PC-3 (cell line): ENCODE data around the gene TARBP1. TPM values are rescaled to one million over a fixed set of nuclear protein-coding genes. Genes with fewer than 3 reads are reported as not detected.
A peak's percentile ranks its signal among the peaks of the same experiment; 100 is the strongest.

Experiments used
- ATAC-seq: fragments of 200-7000 bp; cut with Tn5 transposase; 2 replicates; pipeline ENCODE4 v1.9.1; 2020; ENCODE audit warnings: mild to moderate bottlenecking, moderate library complexity
- BruUV-seq: library from RNA; stranded (reverse); fragments of 400-500 nt; replicated peaks from 2 replicates; lab custom pipeline; 2021; lab: Mats Ljungman, UMichigan
- CTCF ChIA-PET: fragments of 300-600 bp; sonication (Branson Sonifier 250); formaldehyde crosslinking; loops from one replicate; lab custom pipeline; 2022; ENCODE audit warnings: antibody characterized with exemption; lab: Charles Lee
- POLR2A ChIA-PET: fragments of 300-600 bp; sonication (Branson Sonifier 250); formaldehyde crosslinking; loops from one replicate; lab custom pipeline; 2022; ENCODE audit warnings: antibody characterized with exemption; ENCODE audit not compliant: unreplicated experiment; lab: Charles Lee
- DNase-seq: peaks from one replicate; pipeline ENCODE4 v3.0.0-alpha.2; 2015
- H2AFZ ChIP-seq: fragments of 300-600 bp; sonication (generic); 2 replicates; pipeline ENCODE4 v1.6.0; 2016; ENCODE audit warnings: antibody characterized with exemption, low read length
- H3F3A ChIP-seq: fragments of 300-600 bp; sonication (generic); one replicate; pipeline ENCODE4 v1.6.0; 2017; ENCODE audit warnings: antibody characterized with exemption, low read length, control low read depth, mild to moderate bottlenecking; ENCODE audit not compliant: unreplicated experiment
- H3K27ac ChIP-seq: fragments of 300-600 bp; sonication (generic); 2 replicates; pipeline ENCODE4 v1.5.1; 2016; ENCODE audit warnings: mild to moderate bottlenecking, low read length
- H3K27me3 ChIP-seq: fragments of 300-600 bp; sonication (generic); 2 replicates; pipeline ENCODE4 v1.6.1; 2016; ENCODE audit warnings: low read length, mixed read lengths
- H3K36me3 ChIP-seq: fragments of 300-600 bp; sonication (generic); 2 replicates; pipeline ENCODE4 v1.6.1; 2016; ENCODE audit warnings: low read depth, mixed run types, low read length, mixed read lengths
- H3K4me1 ChIP-seq: fragments of 300-600 bp; sonication (generic); 2 replicates; pipeline ENCODE4 v1.5.1; 2016; ENCODE audit warnings: low read length; ENCODE audit not compliant: insufficient read depth
- H3K4me2 ChIP-seq: fragments of 300-600 bp; sonication (generic); 2 replicates; pipeline ENCODE4 v1.6.0; 2016; ENCODE audit warnings: low read length
- H3K4me3 ChIP-seq: fragments of 300-600 bp; sonication (generic); 2 replicates; pipeline ENCODE4 v1.5.1; 2016; ENCODE audit warnings: mild to moderate bottlenecking, low read length, mixed read lengths
- H3K79me2 ChIP-seq: fragments of 300-600 bp; sonication (generic); 2 replicates; pipeline ENCODE4 v1.6.1; 2017; ENCODE audit warnings: low read length, mixed read lengths
- H3K9ac ChIP-seq: fragments of 300-600 bp; sonication (generic); 2 replicates; pipeline ENCODE4 v1.6.0; 2016; ENCODE audit warnings: mild to moderate bottlenecking, low read length
- H3K9me2 ChIP-seq: fragments of 300-600 bp; sonication (generic); replicated peaks from 2 replicates; pipeline ENCODE4 v1.6.1; 2016; ENCODE audit warnings: mixed run types, low read length, mixed read lengths
- H3K9me3 ChIP-seq: fragments of 300-600 bp; sonication (generic); 2 replicates; pipeline ENCODE4 v1.6.1; 2016; ENCODE audit warnings: low read length, mixed read lengths
- H4K20me1 ChIP-seq: fragments of 300-600 bp; sonication (generic); 2 replicates; pipeline ENCODE4 v1.6.1; 2016; ENCODE audit warnings: low read length, mixed read lengths
- EZH2 ChIP-seq: fragments of 300-600 bp; sonication (generic); IDR thresholded peaks from one replicate; pipeline ENCODE4 v1.6.1; 2017; ENCODE audit warnings: antibody characterized with exemption, mild to moderate bottlenecking, low read length; ENCODE audit not compliant: unreplicated experiment
- EZH2phosphoT487 ChIP-seq: fragments of 300-600 bp; sonication (generic); IDR thresholded peaks from 2 replicates; pipeline ENCODE4 v1.6.1; 2018; ENCODE audit warnings: mild to moderate bottlenecking, antibody characterized with exemption, low read length, borderline replicate concordance
- intact Hi-C: fragments of 100-400 bp; cut with micrococcal nuclease; formaldehyde crosslinking; loops from 2 replicates; pipeline ENCODE4 v1.9.0; 2023
- total RNA-seq: library from RNA; depleted of rRNA; stranded (reverse); fragments of >200 nt; gene quantifications from 2 replicates; pipeline ENCODE4 v1.2.3, GENCODE V29; 2014
- TF ChIP-seq, protein P1 (sequence below): fragments of 300-600 bp; sonication (generic); conservative IDR thresholded peaks from 2 replicates; pipeline ENCODE4 v1.5.1; 2017; ENCODE audit warnings: antibody characterized with exemption, low read depth, mild to moderate bottlenecking, low read length

Gene TARBP1
- total RNA-seq, 1 experiment from 2014 or later: 15.1 TPM

DNA sequence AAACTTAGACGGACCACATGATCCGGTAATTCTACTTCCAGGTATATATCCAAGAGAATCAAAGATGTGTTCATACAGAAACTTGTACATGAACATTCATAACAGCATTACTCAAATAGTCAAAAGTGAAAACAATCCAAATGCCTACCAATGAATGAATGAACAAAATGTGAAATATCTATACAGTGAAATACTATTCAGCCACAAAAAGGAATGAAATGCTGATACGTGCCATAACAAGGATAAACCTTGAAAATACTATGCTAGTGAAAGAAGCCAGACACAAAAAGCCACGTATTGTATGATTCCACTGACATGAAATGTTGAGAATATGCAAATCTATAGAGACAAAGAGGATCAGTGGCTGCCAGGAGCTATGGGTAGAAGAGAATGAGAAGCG lies 18.3 kb downstream of the TARBP1 start:
- peaks cover 6% of the 10 kb centered on the region; the same call in 1 of the 2 replicates for H3K36me3 ChIP-seq
- H3F3A ChIP-seq: no peaks in the 10 kb centered on the region
- POLR2A ChIA-PET: no interaction called here
- no peak overlapping the region for H3K4me3 ChIP-seq
- no peaks in the 10 kb centered on the region for H3K9me3 ChIP-seq
- TF ChIP-seq EZH2 (no peak), EZH2phosphoT487 (no peak)
- TF ChIP-seq, protein P1, sequence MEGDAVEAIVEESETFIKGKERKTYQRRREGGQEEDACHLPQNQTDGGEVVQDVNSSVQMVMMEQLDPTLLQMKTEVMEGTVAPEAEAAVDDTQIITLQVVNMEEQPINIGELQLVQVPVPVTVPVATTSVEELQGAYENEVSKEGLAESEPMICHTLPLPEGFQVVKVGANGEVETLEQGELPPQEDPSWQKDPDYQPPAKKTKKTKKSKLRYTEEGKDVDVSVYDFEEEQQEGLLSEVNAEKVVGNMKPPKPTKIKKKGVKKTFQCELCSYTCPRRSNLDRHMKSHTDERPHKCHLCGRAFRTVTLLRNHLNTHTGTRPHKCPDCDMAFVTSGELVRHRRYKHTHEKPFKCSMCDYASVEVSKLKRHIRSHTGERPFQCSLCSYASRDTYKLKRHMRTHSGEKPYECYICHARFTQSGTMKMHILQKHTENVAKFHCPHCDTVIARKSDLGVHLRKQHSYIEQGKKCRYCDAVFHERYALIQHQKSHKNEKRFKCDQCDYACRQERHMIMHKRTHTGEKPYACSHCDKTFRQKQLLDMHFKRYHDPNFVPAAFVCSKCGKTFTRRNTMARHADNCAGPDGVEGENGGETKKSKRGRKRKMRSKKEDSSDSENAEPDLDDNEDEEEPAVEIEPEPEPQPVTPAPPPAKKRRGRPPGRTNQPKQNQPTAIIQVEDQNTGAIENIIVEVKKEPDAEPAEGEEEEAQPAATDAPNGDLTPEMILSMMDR: no peak
- DNase-seq (no peak), ATAC-seq (no peak)
- no peak overlapping the region for H3K9ac ChIP-seq
- H3K9me2 ChIP-seq: no peaks in the 10 kb centered on the region
- no peaks in the 10 kb centered on the region for H3K27me3 ChIP-seq
- intact Hi-C loops: no loop called here
- no peak overlapping the region for H3K27ac ChIP-seq
- H3K4me2 ChIP-seq: no peak overlapping the region
- H3K79me2 ChIP-seq: no peaks in the 10 kb centered on the region
- no TSS peak for BruUV-seq
- CTCF ChIA-PET: no interaction called here
- H3K4me1 ChIP-seq: peaks cover 16% of the 10 kb centered on the region
- no peaks in the 10 kb centered on the region for H4K20me1 ChIP-seq
- H2AFZ ChIP-seq: no peak overlapping the region

DNA sequence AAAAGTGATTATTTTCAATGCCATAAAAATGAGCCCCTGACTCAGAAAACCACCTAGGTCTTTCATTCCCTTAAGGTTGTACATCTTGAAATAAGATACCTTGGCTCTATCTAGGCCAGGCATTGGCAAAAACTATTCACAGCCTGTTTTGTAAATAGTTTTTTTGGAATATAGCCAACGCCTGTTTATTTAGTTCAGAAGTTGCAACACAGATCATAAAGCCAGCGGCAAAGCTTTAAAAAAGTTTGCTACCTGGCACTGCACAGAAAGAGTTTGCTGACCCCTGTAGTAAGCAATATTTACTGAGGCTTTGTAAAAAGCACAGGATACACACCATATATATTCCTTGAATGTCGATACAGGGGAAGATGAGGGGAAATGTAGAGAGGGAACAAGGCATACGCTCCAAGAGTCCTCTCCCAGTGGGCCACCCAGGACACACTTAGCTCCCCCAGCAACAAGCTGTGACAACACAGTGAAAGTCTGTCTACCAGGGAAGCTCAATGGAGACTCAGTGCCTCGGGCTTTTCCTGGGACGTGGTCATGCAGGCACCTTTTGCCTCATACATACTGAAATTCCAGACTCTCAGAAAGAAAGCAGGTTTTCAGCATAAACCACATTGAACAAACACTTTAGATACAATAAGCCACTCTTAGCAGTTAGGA lies 20.5 kb downstream of the TARBP1 start:
- ChIA-PET CTCF (no interaction called here), POLR2A (interaction anchor here (0.6 kb wide), 1 partner anchor 87 kb away, joined by 5 read pairs; no protein-coding TSS in a partner anchor)
- H3F3A ChIP-seq: no peaks in the 10 kb centered on the region
- H3K9me2 ChIP-seq: no peaks in the 10 kb centered on the region
- TF ChIP-seq EZH2 (no peak), EZH2phosphoT487 (no peak)
- TF ChIP-seq, protein P1: peak; percentile 21; the same call in 1 of the 2 replicates
- no peak overlapping the region for H3K9ac ChIP-seq
- no peaks in the 10 kb centered on the region; the same call in 1 of the 2 replicates for H3K36me3 ChIP-seq
- H2AFZ ChIP-seq: no peak overlapping the region
- intact Hi-C loops: loop anchor here (10.0 kb wide), 1 partner anchor 84 kb away; the partner anchor contains the start of gene COA6
- H3K9me3 ChIP-seq: no peaks in the 10 kb centered on the region
- H3K27ac ChIP-seq: peak overlapping the region; percentile 29
- no peaks in the 10 kb centered on the region for H4K20me1 ChIP-seq
- no peaks in the 10 kb centered on the region for H3K79me2 ChIP-seq
- no TSS peak for BruUV-seq
- H3K27me3 ChIP-seq: no peaks in the 10 kb centered on the region
- H3K4me2 ChIP-seq: peak overlapping the region; percentile 12
- ATAC-seq: peak; percentile 80
- H3K4me1 ChIP-seq: peaks cover 16% of the 10 kb centered on the region
- H3K4me3 ChIP-seq: no peak overlapping the region
- DNase-seq: peak; percentile 75

DNA sequence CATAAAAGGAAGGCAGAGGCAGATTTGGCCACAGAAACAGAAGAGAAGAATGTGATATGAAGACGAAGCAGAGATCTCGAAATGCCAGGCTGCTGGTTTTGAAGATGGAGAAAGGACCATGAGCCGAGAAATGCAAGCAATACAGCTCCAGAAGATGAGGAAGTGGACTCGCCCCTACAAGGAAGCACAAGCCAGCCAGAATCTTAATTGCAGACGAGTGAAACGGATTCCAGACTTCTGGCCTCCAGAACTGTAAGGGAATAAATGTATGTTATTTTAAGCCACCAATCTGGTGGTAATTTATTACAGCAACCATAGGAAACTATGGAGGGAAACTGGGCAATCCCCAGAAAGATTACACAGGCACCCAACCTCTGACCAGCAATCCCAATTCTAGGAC lies 24.1 kb downstream of the TARBP1 start:
- H3K36me3 ChIP-seq: no peaks in the 10 kb centered on the region; the same call in 1 of the 2 replicates
- CTCF ChIA-PET: no interaction called here

More for the DNA sequence above, 24.1 kb downstream of the TARBP1 start:
- DNase-seq (no peak), ATAC-seq (no peak)
- POLR2A ChIA-PET: no interaction called here
- intact Hi-C loops: loop anchor here (10.0 kb wide), 1 partner anchor 80 kb away; the partner anchor contains the start of gene COA6
- no peaks in the 10 kb centered on the region for H3K79me2 ChIP-seq
- H3K4me2 ChIP-seq: no peak overlapping the region
- TF ChIP-seq EZH2phosphoT487: no peak
- TF ChIP-seq EZH2: no peak
- TF ChIP-seq, protein P1: no peak
- no peaks in the 10 kb centered on the region for H3K27me3 ChIP-seq
- no peaks in the 10 kb centered on the region for H4K20me1 ChIP-seq
- no peak overlapping the region for H3K9ac ChIP-seq
- no peak overlapping the region for H3K4me3 ChIP-seq
- H3K9me3 ChIP-seq: no peaks in the 10 kb centered on the region
- H2AFZ ChIP-seq: no peak overlapping the region
- no peaks in the 10 kb centered on the region for H3F3A ChIP-seq
- no peaks in the 10 kb centered on the region for H3K9me2 ChIP-seq
- no peak overlapping the region for H3K27ac ChIP-seq
- no TSS peak for BruUV-seq
- H3K4me1 ChIP-seq: peaks cover 22% of the 10 kb centered on the region
